ENCODE data around the gene CCDC201. TPM values are rescaled to one million over a fixed set of nuclear protein-coding genes. Genes with fewer than 3 reads are reported as not detected.

CCDC201 gene
- total and polyA plus RNA-seq, 2 of the 8 experiments (the other 6 are each of a cell fraction or from before 2014, with no cell fraction given) = not detected

GRCh38 chr7:45869426-45869825 lies 3.5 kb downstream of the CCDC201 start:
- 83% methylated on average over 4 of the region's 4 CpGs; no CpG with 5 or more reads in 1 of the 2 experiments for WGBS, 2 experiments (ENCODE audit: extremely low coverage in 1 of 2, insufficient coverage in 1 of 2, insufficient read length in 1 of 2, insufficient replicate concordance in 2 of 2, low coverage in 1 of 2, low lambda C conversion rate in 2 of 2, missing lambda C conversion rate in 1 of 2)
- Histone ChIP-seq H3K9ac (replicated peaks in 1 of 4; ENCODE audit: extremely low read depth in 1 of 4, low read depth in 3 of 4, low read length in 3 of 4) (no peak overlapping the region), H2BK20ac (ENCODE audit: low read length) (no peak overlapping the region), H4K5ac (ENCODE audit: insufficient read length, low read depth, low read length) (no peak overlapping the region), H3K27ac (ENCODE audit: low read depth, low read length) (no peak overlapping the region), H3K9me3 (ENCODE audit: insufficient read depth in 2 of 2, low read depth in 1 of 2, low read length in 1 of 2) (no peaks in the 10 kb centered on the region), H2BK15ac (ENCODE audit: low read length) (no peak overlapping the region), H4K20me1 (replicated peaks in 1 of 2; ENCODE audit: control insufficient read depth in 1 of 2, insufficient read depth in 2 of 2, low read length in 2 of 2) (no peaks in the 10 kb centered on the region), H3K4ac (replicated peaks; ENCODE audit: insufficient read length, low read depth, low read length) (no peak overlapping the region), H2AK5ac (ENCODE audit: low read depth, low read length) (no peak overlapping the region), H3K79me2 (ENCODE audit: control insufficient read depth in 1 of 2, insufficient read depth in 2 of 2, low read length in 2 of 2) (no peaks in the 10 kb centered on the region), H3K4me2 (ENCODE audit: insufficient read depth in 1 of 2, low read depth in 2 of 2, low read length in 2 of 2) (no peak overlapping the region), H3K4me1 (replicated peaks in 1 of 4; ENCODE audit: control insufficient read depth in 3 of 4, insufficient read depth in 4 of 4, low read length in 3 of 4) (no peaks in the 10 kb centered on the region; a peak in 1 of 7 replicates), H2BK5ac (ENCODE audit: low read depth, low read length) (no peak overlapping the region), H3K4me3 (ENCODE audit: extremely low read depth in 1 of 4, insufficient read depth in 2 of 4, low read depth in 3 of 4, low read length in 4 of 4) (no peak overlapping the region), H3K23me2 (ENCODE audit: low read depth, low read length) (no peaks in the 10 kb centered on the region), H4K8ac (ENCODE audit: extremely low read depth, insufficient read depth, low read length) (no peak overlapping the region), H3K27me3 (replicated peaks in 1 of 4; ENCODE audit: control insufficient read depth in 3 of 4, extremely low read depth in 1 of 4, insufficient read depth in 3 of 4, low read length in 3 of 4) (no peaks in the 10 kb centered on the region), H2BK120ac (replicated peaks; ENCODE audit: low read depth, low read length) (no peak overlapping the region), H3K56ac (replicated peaks; ENCODE audit: insufficient read length, low read depth, low read length) (no peak overlapping the region), H3K14ac (ENCODE audit: insufficient read length) (no peak overlapping the region), H3K79me1 (ENCODE audit: low read depth, low read length) (no peaks in the 10 kb centered on the region), H2BK12ac (ENCODE audit: low read depth, low read length) (no peak overlapping the region), H3K18ac (ENCODE audit: extremely low read depth, low read length) (no peak overlapping the region), H3K23ac (ENCODE audit: insufficient read length) (no peak overlapping the region), H4K91ac (replicated peaks; ENCODE audit: insufficient read length, low read length) (no peak overlapping the region), H3K36me3 (ENCODE audit: control insufficient read depth in 2 of 4, insufficient read depth in 4 of 4, low read length in 3 of 4) (no peaks in the 10 kb centered on the region), H2AFZ (ENCODE audit: low read length) (no peak overlapping the region)
- CTCF ChIA-PET (ENCODE audit: partially characterized antibody) = interaction anchor here (1.3 to 2.0 kb wide), 3 partner anchors 16 to 1311 kb away, joined by 4 to 6 read pairs (median 5); no protein-coding TSS in a partner anchor
- DNase-seq (ENCODE audit: low read depth in 1 of 2, low spot score in 2 of 2) = no peak
- no peak for FAIRE-seq
- TF ChIP-seq HDAC2 (IDR thresholded peaks at IDR 0.05; ENCODE audit: borderline replicate concordance in 1 of 2, low read depth in 2 of 2, low read length in 2 of 2) = no peak
- no peak for TF ChIP-seq ATF2 (IDR thresholded peaks at IDR 0.05; ENCODE audit: low read length)
- no peak for TF ChIP-seq KDM4A (IDR thresholded peaks at IDR 0.05; ENCODE audit: low read depth, low read length, severe bottlenecking)
- no peak for TF ChIP-seq RFX5 (IDR thresholded peaks at IDR 0.05; ENCODE audit: borderline replicate concordance, low read depth, low read length)
- TF ChIP-seq CHD2 (IDR thresholded peaks at IDR 0.05; ENCODE audit: low read length) = no peak
- no peak for TF ChIP-seq RAD21 (IDR thresholded peaks at IDR 0.05 in 1 of 2, conservative IDR thresholded peaks at IDR 0.05 in 1 of 2; ENCODE audit: low read depth in 2 of 2, low read length in 2 of 2)
- no peak for TF ChIP-seq JUN (IDR thresholded peaks at IDR 0.05; ENCODE audit: low read depth, low read length)
- no peak for TF ChIP-seq BACH1 (IDR thresholded peaks at IDR 0.05; ENCODE audit: low read length)
- no peak for TF ChIP-seq BRCA1 (IDR thresholded peaks at IDR 0.05; ENCODE audit: low read depth, low read length)
- no peak for TF ChIP-seq PHF8 (conservative IDR thresholded peaks at IDR 0.05; ENCODE audit: low read depth, low read length)
- TF ChIP-seq POLR2A (IDR thresholded peaks at IDR 0.05; ENCODE audit: control extremely low read depth in 1 of 2, low read depth in 2 of 2, low read length in 2 of 2) = no peak
- no peak for TF ChIP-seq KDM1A (IDR thresholded peaks at IDR 0.05; ENCODE audit: borderline replicate concordance, low read length)
- TF ChIP-seq MAFK (IDR thresholded peaks at IDR 0.05; ENCODE audit: low read depth, low read length) = no peak
- POLR2A ChIA-PET (ENCODE audit: partially characterized antibody) = no interaction called here

Data from H1 (cell line).